HG02588 (cell line): ENCODE results near the gene TCEAL3.
"Not testable (repeated sequence)": the region's sequence is repeated elsewhere in the genome, so short reads cannot be mapped to it uniquely, and the experiment has no call there.

Experiments used
- ATAC-seq: cut with Tn5 transposase; IDR thresholded peaks from one replicate; pipeline ENCODE4 v1.9.1; 2021; ENCODE audit warnings: mild to moderate bottlenecking, moderate library complexity; ENCODE audit not compliant: unreplicated experiment

TCEAL3 gene

DNA sequence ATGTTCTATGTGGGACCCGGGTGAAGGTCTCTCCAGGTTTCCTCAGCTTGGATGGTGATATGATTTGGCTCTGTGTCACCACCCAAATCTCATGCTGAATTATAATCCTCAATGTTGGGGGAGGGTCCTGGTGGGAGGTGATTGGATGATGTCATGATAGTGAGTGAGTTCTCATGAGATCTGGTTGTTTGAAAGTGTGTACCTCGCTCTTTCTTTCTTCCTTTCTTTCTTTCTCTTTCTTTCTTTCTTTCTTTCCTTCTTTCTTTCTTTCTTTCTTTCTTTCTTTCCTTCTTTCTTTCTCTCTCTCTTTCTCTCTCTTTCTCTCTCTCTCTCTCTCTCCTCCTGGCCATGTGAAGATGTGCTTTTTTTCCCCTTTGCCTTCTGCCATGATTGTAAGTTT lies 51.7 kb downstream of the TCEAL3 start:
- not testable (repeated sequence) for ATAC-seq
